GM06990 (cell line): ENCODE measurements around the gene MARK4.

ENCODE experiments used
- DNase-seq: peaks from one replicate; pipeline ENCODE4 v3.0.0-alpha.2; 2011; ENCODE audit not compliant: insufficient read length; ENCODE audit errors: extremely low read depth
- H3K27me3 ChIP-seq: replicated peaks from 2 replicates; pipeline ENCODE4 v1.6.0; 2011; ENCODE audit warnings: low read length; ENCODE audit not compliant: control insufficient read depth, insufficient read depth
- H3K36me3 ChIP-seq: 2 replicates; pipeline ENCODE4 v1.5.1; 2011; ENCODE audit warnings: low read length; ENCODE audit not compliant: control insufficient read depth, insufficient read depth
- H3K4me3 ChIP-seq: replicated peaks from 2 replicates; pipeline ENCODE4 v1.5.1; 2011; ENCODE audit warnings: low read depth, mild to moderate bottlenecking, control low read depth, low read length
- TF ChIP-seq, protein P1 (sequence below): IDR thresholded peaks from 2 replicates; pipeline ENCODE4 v1.5.1; 2011; ENCODE audit warnings: low read length, control low read depth, mild to moderate bottlenecking, inconsistent platforms; ENCODE audit not compliant: insufficient read depth, poor library complexity, severe bottlenecking

The MARK4 gene

DNA sequence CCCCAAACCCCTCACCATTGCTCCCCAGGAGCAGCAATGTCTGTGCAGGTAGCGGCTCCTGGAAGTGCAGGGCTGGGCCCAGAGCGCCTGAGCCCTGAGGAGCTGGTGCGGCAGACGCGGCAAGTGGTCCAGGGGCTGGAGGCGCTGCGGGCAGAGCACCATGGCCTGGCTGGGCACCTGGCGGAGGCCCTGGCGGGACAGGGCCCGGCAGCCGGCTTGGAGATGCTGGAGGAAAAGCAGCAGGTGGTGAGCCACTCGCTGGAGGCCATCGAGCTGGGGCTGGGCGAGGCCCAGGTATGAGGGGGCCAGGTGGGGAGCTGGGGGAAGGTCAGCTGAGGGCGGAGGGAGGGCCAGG lies 94.4 kb downstream of the MARK4 start:
- Histone ChIP-seq H3K36me3 (peaks cover 3% of the 10 kb centered on the region; the same call in 1 of the 2 replicates), H3K27me3 (no peaks in the 10 kb centered on the region; the same call in 1 of the 2 replicates), H3K4me3 (no peak overlapping the region)
- TF ChIP-seq, protein P1, sequence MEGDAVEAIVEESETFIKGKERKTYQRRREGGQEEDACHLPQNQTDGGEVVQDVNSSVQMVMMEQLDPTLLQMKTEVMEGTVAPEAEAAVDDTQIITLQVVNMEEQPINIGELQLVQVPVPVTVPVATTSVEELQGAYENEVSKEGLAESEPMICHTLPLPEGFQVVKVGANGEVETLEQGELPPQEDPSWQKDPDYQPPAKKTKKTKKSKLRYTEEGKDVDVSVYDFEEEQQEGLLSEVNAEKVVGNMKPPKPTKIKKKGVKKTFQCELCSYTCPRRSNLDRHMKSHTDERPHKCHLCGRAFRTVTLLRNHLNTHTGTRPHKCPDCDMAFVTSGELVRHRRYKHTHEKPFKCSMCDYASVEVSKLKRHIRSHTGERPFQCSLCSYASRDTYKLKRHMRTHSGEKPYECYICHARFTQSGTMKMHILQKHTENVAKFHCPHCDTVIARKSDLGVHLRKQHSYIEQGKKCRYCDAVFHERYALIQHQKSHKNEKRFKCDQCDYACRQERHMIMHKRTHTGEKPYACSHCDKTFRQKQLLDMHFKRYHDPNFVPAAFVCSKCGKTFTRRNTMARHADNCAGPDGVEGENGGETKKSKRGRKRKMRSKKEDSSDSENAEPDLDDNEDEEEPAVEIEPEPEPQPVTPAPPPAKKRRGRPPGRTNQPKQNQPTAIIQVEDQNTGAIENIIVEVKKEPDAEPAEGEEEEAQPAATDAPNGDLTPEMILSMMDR: no peak
- DNase-seq: no peak

DNA sequence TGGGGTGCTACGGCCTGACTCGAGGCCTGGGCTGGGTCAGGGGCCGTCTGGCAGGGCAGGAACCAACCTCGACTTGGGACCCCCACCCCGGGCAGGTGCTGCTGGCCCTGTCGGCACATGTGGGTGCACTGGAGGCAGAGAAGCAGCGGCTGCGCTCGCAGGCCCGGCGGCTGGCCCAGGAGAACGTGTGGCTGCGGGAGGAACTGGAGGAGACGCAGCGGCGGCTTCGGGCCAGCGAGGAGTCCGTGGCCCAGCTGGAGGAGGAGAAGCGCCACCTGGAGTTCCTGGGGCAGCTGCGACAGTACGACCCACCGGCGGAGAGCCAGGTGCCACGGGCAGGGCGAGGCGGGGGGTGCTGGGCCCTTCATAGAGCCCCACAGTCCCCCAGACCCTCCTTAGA lies 95.4 kb downstream of the MARK4 start:
- no peak for DNase-seq
- H3K36me3 ChIP-seq: peaks cover 7% of the 10 kb centered on the region
- TF ChIP-seq, protein P1: no peak

GRCh38 chr19:45347570-45348366 lies 96.7 kb downstream of the MARK4 start:
- H3K36me3 ChIP-seq: peaks cover 11% of the 10 kb centered on the region
- TF ChIP-seq, protein P1: no peak
- no peak for DNase-seq
- H3K27me3 ChIP-seq: no peaks in the 10 kb centered on the region
- H3K4me3 ChIP-seq: no peak overlapping the region

More for the DNA sequence above, 95.4 kb downstream of the MARK4 start:
- Histone ChIP-seq H3K4me3 (no peak overlapping the region), H3K27me3 (no peaks in the 10 kb centered on the region)

- no peak for DNase-seq
- TF ChIP-seq, protein P1: no peak
- H3K36me3 ChIP-seq: peaks cover 15% of the 10 kb centered on the region
- H3K4me3 ChIP-seq: no peak overlapping the region
- H3K27me3 ChIP-seq: no peaks in the 10 kb centered on the region
Measured at GRCh38 chr19:45348367-45349125, 97.5 kb downstream of the MARK4 start.

DNA sequence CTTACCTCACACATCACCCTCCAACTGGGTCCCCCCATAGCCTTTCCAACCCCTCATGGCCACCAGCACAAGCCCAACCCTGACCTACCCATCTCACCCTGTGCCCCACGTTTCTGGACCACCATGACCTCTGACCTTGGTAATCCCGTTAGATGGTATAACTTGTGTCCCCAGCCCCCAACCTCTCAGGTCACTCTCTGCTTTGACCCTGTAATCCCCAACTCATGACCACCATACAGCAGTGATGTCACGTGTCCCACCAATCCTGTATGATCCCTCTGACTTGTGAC lies 98.0 kb downstream of the MARK4 start:
- Histone ChIP-seq H3K4me3 (no peak overlapping the region), H3K27me3 (no peaks in the 10 kb centered on the region), H3K36me3 (peaks cover 19% of the 10 kb centered on the region)
- DNase-seq: no peak
- TF ChIP-seq, protein P1: no peak
